WTC11 (cell line): Measurements from ENCODE around the gene FMNL2. TPM values are rescaled to one million over a fixed set of nuclear protein-coding genes. Genes with fewer than 3 reads are reported as not detected.

Experiments used
- ATAC-seq: fragments of 200-7000 bp; cut with Tn5 transposase; 2 replicates; pipeline ENCODE4 v1.10.0; 2021; ENCODE audit warnings: mild to moderate bottlenecking, moderate library complexity
- CTCF ChIA-PET: fragments of 300-600 bp; sonication (Branson Sonifier 250); formaldehyde crosslinking; loops from one replicate; lab custom pipeline; 2021; ENCODE audit warnings: antibody characterized with exemption; lab: Charles Lee
- POLR2A ChIA-PET: fragments of 350-600 bp; sonication (Branson Sonifier 250); formaldehyde crosslinking; loops from one replicate; lab custom pipeline; 2021; ENCODE audit warnings: antibody characterized with exemption; lab: Charles Lee
- DNase-seq: peaks from one replicate; pipeline ENCODE4 v3.0.0; 2021; ENCODE audit warnings: low spot score
- H3K27ac Mint-ChIP-seq: 2 replicates; pipeline ENCODE4 v1.8.0; 2021; ENCODE audit warnings: mixed read lengths
- H3K27me3 Mint-ChIP-seq: 2 replicates; pipeline ENCODE4 v1.8.0; 2021; ENCODE audit warnings: low read depth, mild to moderate bottlenecking, moderate library complexity, mixed read lengths
- H3K36me3 Mint-ChIP-seq: 2 replicates; pipeline ENCODE4 v1.8.0; 2021; ENCODE audit warnings: mixed read lengths
- H3K4me1 Mint-ChIP-seq: 2 replicates; pipeline ENCODE4 v1.8.0; 2022; ENCODE audit warnings: mixed read lengths
- H3K4me3 Mint-ChIP-seq: 2 replicates; pipeline ENCODE4 v1.8.0; 2021; ENCODE audit warnings: mild to moderate bottlenecking, moderate library complexity, mixed read lengths
- H3K9me3 Mint-ChIP-seq: 2 replicates; pipeline ENCODE4 v1.8.0; 2021; ENCODE audit warnings: mixed read lengths
- AR ChIP-seq: fragments of 250-450 bp; sonication (Bioruptor Pico); IDR thresholded peaks from 2 replicates; pipeline ENCODE4 v1.9.0; 2021; ENCODE audit warnings: mild to moderate bottlenecking
- CDX4 ChIP-seq: fragments of 250-450 bp; sonication (Bioruptor Pico); IDR thresholded peaks from 2 replicates; pipeline ENCODE4 v1.9.0; 2021; ENCODE audit warnings: moderate library complexity, mild to moderate bottlenecking, inconsistent platforms, borderline replicate concordance
- E2F4 ChIP-seq: sonication (generic); formaldehyde crosslinking; IDR thresholded peaks from 2 replicates; pipeline ENCODE4 v1.8.1; 2022; ENCODE audit warnings: low read depth, mild to moderate bottlenecking, moderate library complexity, missing genetic modification reagents, borderline replicate concordance
- E2F5 ChIP-seq: sonication (generic); formaldehyde crosslinking; IDR thresholded peaks from 2 replicates; pipeline ENCODE4 v1.8.1; 2022; ENCODE audit warnings: mild to moderate bottlenecking, moderate library complexity, missing genetic modification reagents
- ELF4 ChIP-seq: sonication (generic); formaldehyde crosslinking; IDR thresholded peaks from 2 replicates; pipeline ENCODE4 v1.8.1; 2022; ENCODE audit warnings: low read depth, mild to moderate bottlenecking, moderate library complexity, missing genetic modification reagents
- HMGXB4 ChIP-seq: sonication (generic); formaldehyde crosslinking; IDR thresholded peaks from 2 replicates; pipeline ENCODE4 v1.8.1; 2023; ENCODE audit warnings: mild to moderate bottlenecking, moderate library complexity, missing genetic modification reagents
- JAZF1 ChIP-seq: fragments of 250-450 bp; sonication (Bioruptor Pico); IDR thresholded peaks from 2 replicates; pipeline ENCODE4 v1.9.0; 2021; ENCODE audit warnings: moderate library complexity, mild to moderate bottlenecking, inconsistent platforms
- MLX ChIP-seq: sonication (generic); formaldehyde crosslinking; IDR thresholded peaks from 2 replicates; pipeline ENCODE4 v1.8.1; 2023; ENCODE audit warnings: mild to moderate bottlenecking, missing genetic modification reagents, moderate library complexity
- MXD4 ChIP-seq: fragments of 250-450 bp; sonication (Bioruptor Pico); IDR thresholded peaks from 2 replicates; pipeline ENCODE4 v1.8.0; 2021; ENCODE audit warnings: mild to moderate bottlenecking, moderate library complexity, borderline replicate concordance
- PREB ChIP-seq: sonication (generic); formaldehyde crosslinking; IDR thresholded peaks from 2 replicates; pipeline ENCODE4 v1.8.1; 2022; ENCODE audit warnings: mild to moderate bottlenecking, missing genetic modification reagents, moderate library complexity, borderline replicate concordance
- TEAD1 ChIP-seq: sonication (generic); formaldehyde crosslinking; IDR thresholded peaks from 2 replicates; pipeline ENCODE4 v1.8.0; 2022; ENCODE audit warnings: mild to moderate bottlenecking, missing genetic modification reagents
- ZNF138 ChIP-seq: sonication (generic); formaldehyde crosslinking; conservative IDR thresholded peaks from 2 replicates; pipeline ENCODE4 v1.8.1; 2022; ENCODE audit warnings: mild to moderate bottlenecking, moderate library complexity, missing genetic modification reagents
- ZNF263 ChIP-seq: sonication (generic); formaldehyde crosslinking; IDR thresholded peaks from 2 replicates; pipeline ENCODE4 v1.8.1; 2022; ENCODE audit warnings: low read depth, mild to moderate bottlenecking, moderate library complexity, missing genetic modification reagents
- ZNF281 ChIP-seq: sonication (generic); formaldehyde crosslinking; IDR thresholded peaks from 2 replicates; pipeline ENCODE4 v1.8.0; 2023; ENCODE audit warnings: mild to moderate bottlenecking, missing genetic modification reagents
- ZNF425 ChIP-seq: fragments of 250-450 bp; sonication (Bioruptor Pico); conservative IDR thresholded peaks from 2 replicates; pipeline ENCODE4 v1.9.0; 2021; ENCODE audit warnings: mild to moderate bottlenecking
- total RNA-seq: library from RNA; stranded (reverse); gene quantifications from 3 replicates; pipeline ENCODE4 v1.2.3, GENCODE V29; 2021

The FMNL2 gene
- total RNA-seq, 1 experiment from 2014 or later: 43.0 TPM

- TF ChIP-seq E2F4 (CRISPR knock-in tag): no peak
Observed at GRCh38 chr2:152486737-152487400, 151.9 kb downstream of the FMNL2 start (continued).

- peaks cover 53% of the 10 kb centered on the region for H3K4me1 Mint-ChIP-seq
- H3K9me3 Mint-ChIP-seq: no peaks in the 10 kb centered on the region
- DNase-seq (no peak), ATAC-seq (no peak)
- TF ChIP-seq JAZF1 (CRISPR knock-in tag) (no peak), ZNF425 (CRISPR knock-in tag) (no peak), PREB (CRISPR knock-in tag) (no peak), AR (CRISPR knock-in tag) (no peak), CDX4 (no peak), ZNF281 (CRISPR knock-in tag) (no peak), ZNF138 (CRISPR knock-in tag) (no peak), ELF4 (CRISPR knock-in tag) (no peak), ZNF263 (CRISPR knock-in tag) (no peak), E2F5 (CRISPR knock-in tag) (no peak), MXD4 (no peak), MLX (CRISPR knock-in tag) (no peak), TEAD1 (CRISPR knock-in tag) (no peak), HMGXB4 (CRISPR knock-in tag) (no peak)
- CTCF ChIA-PET: no interaction called here
- H3K27ac Mint-ChIP-seq: no peak overlapping the region
- POLR2A ChIA-PET: no interaction called here
- H3K27me3 Mint-ChIP-seq: no peaks in the 10 kb centered on the region
- no peak overlapping the region for H3K4me3 Mint-ChIP-seq
- H3K36me3 Mint-ChIP-seq: no peaks in the 10 kb centered on the region
Observed at GRCh38 chr2:152488075-152488474, 153.1 kb downstream of the FMNL2 start.
